Fibroblast of peridontal ligament (primary cell): ENCODE data around the gene DQX1.
A peak's percentile ranks its signal among the peaks of the same experiment; 100 is the strongest.

Experiments
- DNase-seq: peaks from one replicate; pipeline ENCODE4 v3.0.0-alpha.2; 2010; ENCODE audit errors: extremely low read depth

DQX1 gene

DNA sequence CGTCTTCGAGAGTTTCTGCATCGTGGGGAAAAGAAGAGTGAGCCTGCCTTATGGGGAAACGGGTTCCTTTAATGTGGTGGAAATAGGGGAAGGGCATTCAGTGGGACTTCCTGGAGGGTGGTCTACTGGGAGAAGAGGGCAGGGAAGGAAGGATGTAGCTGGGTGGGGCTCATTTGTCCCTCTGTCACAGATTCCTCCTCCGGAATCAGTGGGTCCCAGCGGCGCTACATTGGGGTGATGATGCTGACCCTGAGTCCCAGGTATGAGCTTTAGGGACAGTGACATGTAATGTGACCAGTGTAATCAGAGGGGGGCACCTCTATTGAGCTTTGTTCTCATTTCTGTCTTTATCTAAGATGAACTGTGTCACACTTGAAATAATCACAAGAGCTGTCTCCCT is 5.6 kb upstream of the DQX1 start:
- DNase-seq = no peak

DNA sequence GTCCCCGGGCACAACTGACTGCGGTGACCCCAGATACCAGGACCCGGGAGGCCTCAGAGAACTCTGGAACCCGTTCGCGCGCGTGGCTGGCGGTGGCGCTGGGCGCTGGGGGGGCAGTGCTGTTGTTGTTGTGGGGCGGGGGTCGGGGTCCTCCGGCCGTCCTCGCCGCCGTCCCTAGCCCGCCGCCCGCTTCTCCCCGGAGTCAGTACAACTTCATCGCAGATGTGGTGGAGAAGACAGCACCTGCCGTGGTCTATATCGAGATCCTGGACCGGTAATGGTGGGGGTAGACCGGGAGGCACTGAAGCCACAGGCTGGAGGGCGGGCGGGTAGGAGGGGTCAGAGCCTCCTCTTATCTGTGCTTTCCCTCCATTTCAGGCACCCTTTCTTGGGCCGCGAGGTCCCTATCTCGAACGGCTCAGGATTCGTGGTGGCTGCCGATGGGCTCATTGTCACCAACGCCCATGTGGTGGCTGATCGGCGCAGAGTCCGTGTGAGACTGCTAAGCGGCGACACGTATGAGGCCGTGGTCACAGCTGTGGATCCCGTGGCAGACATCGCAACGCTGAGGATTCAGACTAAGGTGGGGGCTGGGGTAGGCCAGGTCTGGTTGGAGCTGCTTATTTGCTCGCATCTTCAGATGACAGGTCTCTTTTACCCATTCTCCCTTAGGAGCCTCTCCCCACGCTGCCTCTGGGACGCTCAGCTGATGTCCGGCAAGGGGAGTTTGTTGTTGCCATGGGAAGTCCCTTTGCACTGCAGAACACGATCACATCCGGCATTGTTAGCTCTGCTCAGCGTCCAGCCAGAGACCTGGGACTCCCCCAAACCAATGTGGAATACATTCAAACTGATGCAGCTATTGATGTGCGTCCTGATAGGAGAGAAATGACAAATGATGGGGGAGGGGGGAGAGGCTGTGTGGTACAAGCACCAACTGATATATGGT is 4.5 kb upstream of the DQX1 start:
- DNase-seq = peak; percentile 36

DNA sequence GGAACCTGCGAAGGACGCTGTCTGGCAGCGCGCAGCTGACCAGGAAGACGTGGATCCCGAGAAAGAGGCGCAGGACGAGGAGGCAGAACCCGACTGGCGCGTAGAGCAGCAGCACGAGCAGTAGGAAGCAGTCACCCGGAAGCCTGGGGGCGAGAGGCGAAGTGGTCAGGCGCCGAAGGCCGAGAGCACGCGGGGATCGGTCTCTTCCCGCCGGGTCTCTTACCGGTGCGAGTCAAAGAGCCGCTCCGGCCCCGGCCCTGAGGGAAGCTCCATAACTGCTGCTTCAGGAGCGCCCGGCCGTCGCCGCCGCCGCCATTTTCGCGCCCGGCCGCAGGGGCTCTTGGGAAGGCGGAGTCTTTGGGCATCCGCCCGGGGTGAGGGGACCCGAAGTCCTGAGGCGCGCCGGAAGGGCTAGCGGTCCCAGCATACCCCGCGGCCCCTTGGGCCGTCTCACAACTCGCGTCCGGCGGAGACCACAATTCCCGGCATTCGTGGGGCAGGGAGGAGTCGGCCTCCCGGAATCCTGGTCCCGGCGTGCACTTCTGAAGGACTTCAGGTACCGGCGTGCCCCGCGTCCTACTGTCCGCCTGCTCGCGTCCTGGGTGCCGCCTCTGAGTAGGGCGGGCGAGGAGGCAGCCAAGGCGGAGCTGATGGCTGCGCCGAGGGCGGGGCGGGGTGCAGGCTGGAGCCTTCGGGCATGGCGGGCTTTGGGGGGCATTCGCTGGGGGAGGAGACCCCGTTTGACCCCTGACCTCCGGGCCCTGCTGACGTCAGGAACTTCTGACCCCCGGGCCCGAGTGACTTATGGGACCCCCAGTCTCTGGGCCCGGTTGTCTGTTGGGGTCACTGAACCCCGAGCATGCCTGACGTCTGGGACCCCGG is 3.6 kb upstream of the DQX1 start, which contains the start of the genes AUP1 and HTRA2:
TSS of gene AUP1 (minus strand) at position 350 of the 882 bp plus-strand sequence. CDS start at position 273, 77 bp downstream.
TSS of gene HTRA2 (plus strand) at position 577 of the 882 bp plus-strand sequence. CDS start at position 651, 74 bp downstream.
- DNase-seq = peak; percentile 99

DNA sequence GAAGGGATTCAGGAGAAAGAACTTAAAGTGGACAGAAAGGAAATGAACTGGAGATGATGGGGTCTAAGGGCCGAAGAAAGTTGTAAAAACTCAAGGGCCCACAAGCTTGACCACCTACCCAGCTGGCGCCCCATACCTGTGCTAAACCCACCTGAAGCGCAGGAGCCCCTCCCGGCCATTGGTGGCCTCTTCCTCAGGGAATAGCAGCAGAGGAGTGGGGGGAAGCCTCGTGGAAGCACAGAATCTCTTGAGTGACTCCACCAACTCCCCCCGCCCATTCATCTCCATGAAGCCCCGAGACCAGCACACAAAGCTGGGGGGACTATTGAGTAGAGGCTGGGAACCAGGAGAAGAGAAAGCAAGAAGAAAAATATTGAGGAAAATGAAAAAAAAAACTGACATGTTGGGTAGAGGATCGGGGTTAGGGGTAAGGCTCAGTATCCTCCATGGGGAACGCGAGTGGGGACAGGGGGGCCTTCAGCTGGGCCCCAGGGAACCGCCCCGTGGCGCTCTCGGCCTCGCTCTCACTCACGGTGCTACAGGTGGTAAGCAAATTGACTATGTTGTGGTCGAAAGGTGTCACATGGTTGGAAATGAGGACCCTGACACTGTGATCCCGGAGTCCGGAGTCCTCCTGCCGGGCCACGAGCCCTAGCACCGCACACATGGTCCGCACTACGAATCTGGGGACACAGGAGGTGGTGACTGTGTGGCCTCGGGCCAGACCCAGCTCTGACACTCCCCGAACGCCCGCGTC is 2.7 kb upstream of the DQX1 start:
- DNase-seq = no peak

DNA sequence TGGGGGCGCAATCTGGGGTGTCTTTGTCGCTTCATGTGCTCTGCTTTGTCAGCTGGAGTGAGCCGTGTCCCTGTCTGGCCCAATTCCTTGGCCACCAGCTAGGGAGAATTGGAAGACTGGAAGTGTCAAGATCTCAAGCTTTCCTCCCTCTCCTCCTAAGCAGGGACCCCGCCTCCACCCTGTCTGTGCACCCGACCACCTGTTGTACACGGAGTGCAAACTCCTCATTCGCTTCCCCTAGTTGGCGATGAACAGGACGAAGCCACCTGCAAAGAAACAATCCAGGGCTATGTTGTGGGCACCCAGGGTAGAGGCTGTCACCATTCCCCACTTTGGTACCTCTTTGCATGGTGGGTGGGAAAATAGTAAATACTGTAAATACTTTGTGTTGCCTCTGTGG is 1.7 kb upstream of the DQX1 start:
- DNase-seq = no peak

DNA sequence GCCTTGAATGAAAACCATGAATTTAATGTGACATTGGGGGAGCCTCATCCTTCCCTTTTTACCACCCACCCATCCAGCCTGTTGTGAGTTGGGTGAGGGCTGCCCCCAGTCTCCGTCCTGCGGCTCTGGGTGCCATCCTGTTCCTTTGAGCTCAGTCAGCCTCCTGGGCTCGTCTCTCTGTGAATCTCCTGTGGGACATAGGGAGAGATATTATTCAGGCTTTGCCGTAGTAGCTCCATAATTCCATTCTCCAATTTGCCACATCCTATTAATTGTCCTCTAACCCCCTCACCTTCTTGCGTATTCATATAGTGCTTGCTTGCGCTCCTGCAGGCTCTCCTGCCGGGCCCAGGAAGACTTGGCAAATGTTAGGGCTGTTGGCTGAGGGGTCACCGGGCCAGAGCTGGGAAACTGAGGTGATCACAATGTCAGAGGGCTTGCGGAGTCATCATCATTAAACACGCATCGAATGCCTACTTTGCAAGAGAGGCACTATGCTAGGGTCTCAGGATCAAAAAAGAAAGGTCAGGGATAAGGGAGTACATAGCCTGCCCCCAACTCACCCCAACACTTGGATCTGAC is 709 bp upstream of the DQX1 start:
- DNase-seq = no peak

DNA sequence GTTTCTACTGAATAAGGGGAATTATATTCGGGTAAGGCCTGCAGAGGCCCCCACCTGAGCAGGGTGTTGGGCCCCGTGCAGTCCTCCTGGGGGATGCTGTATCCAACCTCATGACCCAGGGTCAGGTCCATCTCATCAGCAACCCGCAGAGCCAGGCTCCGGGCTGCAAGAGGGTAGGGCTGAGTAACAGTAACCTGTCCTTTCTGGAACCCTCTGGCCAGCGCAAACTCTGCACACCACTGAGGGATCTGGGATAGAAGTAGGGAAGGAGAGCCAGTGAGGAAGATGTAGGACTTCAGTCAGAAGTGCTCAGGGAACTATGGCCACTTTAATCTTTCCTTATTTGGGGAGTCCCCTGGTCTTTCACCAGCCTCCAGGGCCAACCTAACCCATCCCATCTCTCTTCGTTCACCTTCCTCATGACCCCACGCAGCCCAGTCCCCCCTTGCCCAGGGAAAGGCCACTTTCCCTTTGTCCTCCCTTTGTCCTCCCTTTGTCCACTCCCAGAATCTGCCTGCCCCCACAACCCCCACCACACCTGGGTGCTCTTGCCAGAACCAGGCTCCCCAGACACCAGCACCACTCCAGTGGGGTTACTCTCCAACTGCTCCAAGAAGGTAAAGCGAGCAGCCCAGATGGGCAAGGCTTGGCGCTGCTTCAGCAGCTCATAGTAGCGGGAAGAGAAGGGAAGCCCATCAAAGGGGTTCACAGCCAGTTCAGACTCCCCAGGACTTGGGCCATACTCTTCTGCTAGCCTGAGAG is 895 bp downstream of the DQX1 start:
- DNase-seq = no peak

DNA sequence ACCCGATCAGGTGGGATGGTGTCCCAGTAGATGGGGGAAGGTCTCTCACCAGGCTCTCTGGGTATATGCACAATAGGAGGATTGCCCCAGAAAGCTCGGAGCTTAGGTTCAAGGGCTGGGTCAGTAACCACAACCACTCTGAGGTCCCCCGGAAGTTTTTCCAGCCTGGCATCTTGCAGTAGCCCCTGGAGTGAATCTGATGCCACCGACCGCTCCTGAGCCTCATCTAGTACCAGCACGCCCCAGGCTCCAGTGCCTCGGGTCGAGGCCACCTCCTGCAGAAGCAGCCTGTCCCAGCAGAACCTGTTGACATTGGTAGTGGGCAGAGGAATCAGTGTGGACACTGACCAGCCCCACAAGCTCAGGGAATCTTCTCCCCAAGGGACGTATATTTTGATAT is 2.0 kb downstream of the DQX1 start:
- no peak for DNase-seq

DNA sequence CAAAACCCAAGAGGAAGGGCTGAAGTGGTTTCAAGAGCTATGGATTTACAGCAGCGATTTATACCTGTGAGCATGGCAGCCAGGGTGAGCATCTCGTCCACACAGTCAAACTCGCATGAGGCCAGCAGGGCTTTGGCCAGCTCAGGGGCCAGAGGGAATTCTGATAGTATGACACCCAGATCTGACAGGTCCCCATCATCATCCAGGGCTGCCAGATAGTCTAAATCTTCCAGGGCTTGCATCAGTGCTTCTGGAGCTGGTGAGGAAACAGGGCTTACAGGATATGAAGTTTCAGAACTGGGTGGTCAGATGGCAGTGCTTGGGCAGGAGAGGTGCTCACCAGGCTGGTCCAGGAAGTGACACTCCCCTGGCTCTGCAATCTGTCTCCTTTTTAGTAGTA is 3.5 kb downstream of the DQX1 start:
- no peak for DNase-seq

DNA sequence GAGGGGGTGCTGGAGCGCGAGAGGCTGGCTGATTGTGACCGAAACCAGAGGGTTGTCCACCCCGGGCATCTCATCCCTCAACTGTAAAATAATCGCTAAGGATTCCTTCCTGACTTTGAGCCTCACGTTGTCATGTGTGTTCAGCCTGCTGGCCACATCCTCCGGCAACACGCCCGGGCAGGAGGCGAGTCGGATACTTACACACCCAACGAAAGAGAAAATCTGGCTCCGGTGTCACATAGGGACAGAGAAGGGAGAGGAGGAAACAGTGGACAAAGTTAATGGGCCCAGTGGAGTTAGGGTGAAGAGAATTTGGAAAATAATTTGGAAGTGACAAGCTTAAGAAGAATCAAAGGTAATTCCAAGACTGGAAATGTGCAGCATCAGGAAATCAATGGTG is 9.4 kb downstream of the DQX1 start:
- no peak for DNase-seq

DNA sequence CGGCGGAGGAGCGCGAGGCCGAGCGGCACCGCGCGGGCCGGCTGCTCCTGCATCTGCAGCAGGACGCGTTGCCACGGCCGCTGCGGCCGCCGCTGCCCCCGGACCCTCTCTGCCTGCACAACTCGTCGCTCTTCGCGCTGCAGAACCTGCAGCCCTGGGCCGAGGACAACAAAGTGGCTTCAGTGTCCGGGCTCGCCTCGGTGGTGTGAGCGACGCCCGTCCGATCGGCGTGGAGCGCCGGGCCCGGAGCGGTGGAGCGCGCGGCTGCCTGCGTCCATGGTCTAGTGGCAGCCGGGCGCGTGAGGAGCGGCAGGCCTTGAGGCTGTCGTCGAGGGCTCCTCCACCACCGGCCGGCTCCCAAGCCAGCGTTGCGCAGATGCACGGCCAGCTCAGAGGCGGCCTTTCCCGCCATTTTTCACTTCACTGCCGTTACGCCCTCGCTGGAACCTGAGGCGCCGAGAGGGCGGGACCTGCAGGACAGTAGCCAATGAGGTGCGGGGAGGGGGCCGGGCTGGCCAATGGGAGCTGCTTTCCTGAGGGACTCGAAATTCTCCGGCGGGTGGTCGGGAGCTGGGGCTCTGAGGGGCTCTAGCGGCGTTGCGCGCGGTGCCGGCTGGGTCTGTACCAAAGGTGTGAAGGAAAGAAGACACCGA is 9.9 kb downstream of the DQX1 start:
- no peak for DNase-seq

DNA sequence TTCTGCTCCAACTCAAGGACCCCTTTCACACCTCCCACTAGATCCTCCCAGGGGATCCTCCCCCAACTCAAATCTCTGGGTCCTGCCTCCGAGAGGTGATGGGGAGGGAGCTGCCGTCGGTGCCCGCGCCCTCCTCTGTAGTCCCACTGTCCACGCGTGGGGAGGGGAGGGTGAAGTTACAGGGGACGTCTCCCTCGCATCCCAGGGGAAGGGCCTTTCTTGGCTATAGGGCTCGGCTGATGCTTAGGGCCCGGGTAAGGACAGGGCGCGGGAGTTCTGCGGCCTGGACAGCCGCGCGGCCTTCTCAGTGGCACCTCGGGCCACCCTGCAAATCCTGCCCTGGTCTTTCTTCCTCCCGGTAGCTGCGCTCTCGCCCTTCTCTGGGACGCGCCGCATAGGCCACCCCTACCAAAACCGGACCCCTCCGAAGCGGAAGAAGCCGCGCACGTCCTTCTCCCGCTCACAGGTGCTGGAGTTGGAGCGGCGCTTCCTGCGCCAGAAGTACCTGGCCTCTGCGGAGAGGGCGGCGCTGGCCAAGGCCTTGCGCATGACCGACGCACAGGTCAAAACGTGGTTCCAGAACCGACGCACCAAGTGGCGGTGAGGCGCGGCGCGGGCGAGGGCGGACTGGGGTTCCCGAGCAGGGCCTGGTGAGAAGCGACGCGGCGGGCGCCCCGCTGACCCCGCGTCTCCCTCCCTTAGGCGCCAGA is 10.6 kb downstream of the DQX1 start:
- no peak for DNase-seq

DNA sequence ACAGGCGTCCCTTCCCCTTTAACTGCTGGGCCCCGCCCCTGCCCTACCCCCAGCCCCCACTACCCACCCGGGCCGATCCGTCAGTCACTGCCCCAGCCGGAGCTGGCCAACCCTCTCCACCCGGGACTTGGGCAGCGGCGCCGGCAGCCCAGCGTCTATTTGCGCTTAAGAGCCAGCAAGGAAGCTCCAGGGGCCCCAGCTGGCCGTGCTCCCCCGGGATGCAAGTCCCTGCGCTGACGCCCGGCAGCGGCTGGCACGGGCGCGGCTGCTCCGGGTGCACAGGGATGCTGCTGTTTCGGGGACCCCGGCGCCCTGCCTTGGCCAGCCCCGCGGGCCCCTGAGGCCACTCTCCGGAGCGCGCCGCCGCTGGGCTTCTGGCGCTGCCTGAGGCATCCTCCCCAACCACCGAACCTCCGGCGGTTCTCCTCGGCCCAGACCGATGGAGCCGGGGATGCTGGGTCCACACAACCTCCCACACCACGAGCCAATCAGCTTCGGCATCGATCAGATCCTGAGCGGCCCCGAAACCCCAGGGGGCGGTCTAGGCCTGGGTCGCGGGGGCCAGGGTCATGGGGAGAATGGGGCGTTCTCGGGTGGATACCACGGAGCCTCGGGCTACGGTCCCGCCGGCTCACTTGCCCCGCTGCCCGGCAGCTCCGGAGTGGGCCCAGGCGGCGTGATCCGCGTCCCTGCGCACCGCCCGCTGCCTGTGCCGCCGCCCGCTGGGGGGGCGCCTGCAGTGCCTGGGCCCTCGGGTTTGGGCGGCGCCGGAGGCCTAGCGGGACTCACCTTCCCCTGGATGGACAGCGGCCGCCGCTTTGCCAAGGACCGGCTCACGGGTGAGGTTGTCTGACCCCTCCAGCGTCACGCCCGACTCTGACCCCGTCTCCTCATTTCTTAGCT is 11.4 kb downstream of the DQX1 start, which contains the start of gene TLX2:
TSS of gene TLX2 (plus strand) at position 83 of the 903 bp plus-strand sequence. CDS start at position 440, 357 bp downstream.
- DNase-seq = no peak

DNA sequence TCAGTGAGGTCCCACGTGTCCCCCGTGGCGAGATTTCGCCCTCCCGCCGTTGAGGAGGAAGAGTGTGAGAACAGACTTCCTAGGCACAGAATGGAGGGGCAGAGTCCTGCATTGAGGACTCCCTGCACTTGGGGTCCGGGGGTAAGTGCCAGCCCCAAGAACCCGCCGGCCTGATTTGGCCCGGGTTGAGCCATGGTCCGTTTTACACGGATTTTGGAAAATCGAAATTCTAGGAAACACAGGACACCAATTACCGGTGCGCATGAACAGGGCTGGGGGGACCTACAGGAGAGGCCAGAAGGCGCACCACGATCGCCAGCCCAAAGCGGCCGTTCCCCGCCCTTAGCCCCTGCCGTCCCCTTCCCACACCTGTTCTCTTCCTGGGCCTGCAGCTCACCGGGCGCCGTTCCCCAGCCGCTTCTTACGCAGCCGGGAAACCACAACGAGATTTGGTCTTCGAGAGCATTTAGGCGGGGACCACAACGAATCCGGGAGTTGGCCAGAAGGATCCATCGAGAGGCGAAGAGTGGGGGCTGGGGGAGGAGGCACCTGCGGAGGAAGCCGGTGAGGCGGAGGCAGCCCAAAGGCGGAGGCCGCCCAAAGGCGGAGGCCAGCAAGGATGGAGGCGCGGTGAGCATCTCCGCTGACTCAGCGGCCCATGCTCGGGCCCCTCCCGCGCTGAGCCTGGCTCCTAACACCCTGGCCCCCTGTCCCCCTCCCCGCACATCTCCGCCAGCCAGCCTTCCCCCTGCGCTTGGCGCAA is 12.2 kb downstream of the DQX1 start:
- no peak for DNase-seq

DNA sequence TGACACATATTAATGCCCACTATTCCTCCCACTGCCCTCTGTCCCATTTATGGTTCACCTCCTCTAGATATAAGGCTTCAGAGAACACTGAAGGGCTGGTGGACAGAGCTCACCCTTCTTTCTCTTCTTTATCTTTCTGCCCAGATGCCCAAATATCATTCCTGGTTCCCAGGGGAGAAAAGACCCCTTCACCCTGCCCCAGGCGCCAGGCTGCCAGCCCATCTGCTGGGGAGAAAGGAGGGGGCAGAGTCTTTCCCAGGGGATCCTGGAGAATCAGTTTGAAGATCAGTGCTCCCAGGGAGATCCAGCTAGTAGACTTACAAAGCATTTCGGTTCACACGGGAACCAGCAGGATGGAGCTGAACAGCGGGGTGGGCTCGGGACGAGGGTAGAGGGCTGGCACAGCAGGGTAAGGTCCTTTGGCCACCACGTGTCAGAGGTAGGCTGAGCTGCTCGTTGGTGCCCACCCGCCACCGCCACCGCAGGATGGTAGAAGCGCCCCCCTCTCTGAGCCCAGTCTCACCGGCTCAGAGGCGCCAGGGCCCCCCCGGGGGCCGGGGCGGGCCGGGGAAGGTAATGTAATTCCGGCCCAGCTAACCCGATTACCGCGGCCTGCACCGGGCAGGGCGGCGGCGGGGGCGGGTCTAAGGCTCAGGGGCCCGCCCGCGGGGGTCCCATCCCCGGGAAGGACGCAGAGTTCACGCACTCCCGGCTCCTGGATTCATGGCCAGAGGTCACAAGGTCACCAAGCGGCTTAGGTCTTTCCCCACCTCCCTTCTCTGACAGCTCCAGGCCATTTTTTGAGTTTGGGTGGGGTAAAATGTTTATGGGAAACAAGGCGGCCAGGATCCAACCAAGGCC is 13.1 kb downstream of the DQX1 start:
- no peak for DNase-seq
